ENCODE data around the gene C6orf89. TPM values are rescaled to one million over a fixed set of nuclear protein-coding genes. Genes with fewer than 3 reads are reported as not detected.

The C6orf89 gene
- total RNA-seq, 1 donor from 2014 or later = 57.9 TPM

GRCh38 chr6:36976007-36976264 is 90.2 kb downstream of the C6orf89 start:
- intact Hi-C loops (cut with DNase I) = no loop called here
- DNase-seq = no peak
- TF ChIP-seq, protein P1, sequence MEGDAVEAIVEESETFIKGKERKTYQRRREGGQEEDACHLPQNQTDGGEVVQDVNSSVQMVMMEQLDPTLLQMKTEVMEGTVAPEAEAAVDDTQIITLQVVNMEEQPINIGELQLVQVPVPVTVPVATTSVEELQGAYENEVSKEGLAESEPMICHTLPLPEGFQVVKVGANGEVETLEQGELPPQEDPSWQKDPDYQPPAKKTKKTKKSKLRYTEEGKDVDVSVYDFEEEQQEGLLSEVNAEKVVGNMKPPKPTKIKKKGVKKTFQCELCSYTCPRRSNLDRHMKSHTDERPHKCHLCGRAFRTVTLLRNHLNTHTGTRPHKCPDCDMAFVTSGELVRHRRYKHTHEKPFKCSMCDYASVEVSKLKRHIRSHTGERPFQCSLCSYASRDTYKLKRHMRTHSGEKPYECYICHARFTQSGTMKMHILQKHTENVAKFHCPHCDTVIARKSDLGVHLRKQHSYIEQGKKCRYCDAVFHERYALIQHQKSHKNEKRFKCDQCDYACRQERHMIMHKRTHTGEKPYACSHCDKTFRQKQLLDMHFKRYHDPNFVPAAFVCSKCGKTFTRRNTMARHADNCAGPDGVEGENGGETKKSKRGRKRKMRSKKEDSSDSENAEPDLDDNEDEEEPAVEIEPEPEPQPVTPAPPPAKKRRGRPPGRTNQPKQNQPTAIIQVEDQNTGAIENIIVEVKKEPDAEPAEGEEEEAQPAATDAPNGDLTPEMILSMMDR (IDR thresholded peaks at IDR 0.05) = no peak
- peak; percentile 69 for ATAC-seq
- Histone ChIP-seq H3K4me3 (no peak overlapping the region), H3K36me3 (peaks cover 78% of the 10 kb centered on the region), H3K27me3 (no peaks in the 10 kb centered on the region), H3K27ac (no peak overlapping the region), H3K4me1 (peaks cover 16% of the 10 kb centered on the region), H3K9me3 (no peaks in the 10 kb centered on the region)

DNA sequence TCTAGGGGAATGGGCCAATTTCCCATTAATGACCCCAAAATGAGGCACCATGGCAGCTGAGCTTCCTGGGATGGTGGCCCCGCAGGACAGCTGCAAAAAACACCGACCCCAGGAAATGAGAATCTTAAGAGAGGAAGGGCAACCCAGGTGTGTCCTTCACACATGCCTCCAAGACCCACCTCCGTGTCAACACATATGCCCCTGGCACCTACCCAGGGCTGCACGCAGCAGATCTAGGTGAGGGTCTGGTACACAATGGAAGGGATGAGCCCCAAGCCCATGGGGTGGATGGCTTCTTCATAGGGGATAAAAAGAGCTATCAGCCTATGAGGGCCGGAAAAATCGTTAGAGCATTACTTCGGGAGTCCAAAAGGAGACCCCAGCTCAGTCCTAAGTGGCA is 90.8 kb downstream of the C6orf89 start:
- Histone ChIP-seq H3K9me3 (no peaks in the 10 kb centered on the region), H3K27me3 (no peaks in the 10 kb centered on the region), H3K4me1 (peaks cover 22% of the 10 kb centered on the region), H3K36me3 (peaks cover 73% of the 10 kb centered on the region), H3K27ac (no peak overlapping the region), H3K4me3 (no peak overlapping the region)
- ATAC-seq = no peak
- intact Hi-C loops (cut with DNase I) = no loop called here
- DNase-seq = no peak
- TF ChIP-seq, protein P1 (IDR thresholded peaks at IDR 0.05) = no peak

DNA sequence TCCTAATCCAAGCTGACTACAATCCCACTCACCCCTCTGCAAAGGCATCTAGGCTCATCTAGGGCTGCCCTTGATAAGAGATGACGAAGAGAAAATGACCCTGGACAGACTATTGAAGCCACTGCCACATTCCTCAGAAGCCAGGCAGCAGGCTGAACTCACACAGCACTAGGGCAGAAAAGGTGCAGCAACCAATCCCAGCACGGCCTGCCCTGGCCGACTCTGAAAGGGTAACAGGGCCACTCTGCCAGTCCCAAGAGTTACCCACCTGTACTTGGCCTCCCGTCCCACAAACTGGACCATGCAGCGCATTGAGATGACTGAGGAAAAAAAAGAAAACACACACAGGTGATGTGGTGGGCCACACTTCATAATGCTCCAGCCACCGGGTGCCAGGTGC is 91.2 kb downstream of the C6orf89 start:
- H3K4me1 ChIP-seq = peaks cover 24% of the 10 kb centered on the region
- intact Hi-C loops (cut with DNase I) = no loop called here
- H3K4me3 ChIP-seq = no peak overlapping the region
- DNase-seq = no peak
- TF ChIP-seq, protein P1 (IDR thresholded peaks at IDR 0.05) = no peak
- no peaks in the 10 kb centered on the region for H3K9me3 ChIP-seq
- no peak for ATAC-seq
- H3K36me3 ChIP-seq = peaks cover 68% of the 10 kb centered on the region
- no peak overlapping the region for H3K27ac ChIP-seq
- H3K27me3 ChIP-seq = no peaks in the 10 kb centered on the region

GRCh38 chr6:36977470-36977941 is 91.8 kb downstream of the C6orf89 start:
- Histone ChIP-seq H3K4me3 (no peak overlapping the region), H3K27me3 (no peaks in the 10 kb centered on the region), H3K9me3 (no peaks in the 10 kb centered on the region), H3K27ac (no peak overlapping the region), H3K36me3 (peaks cover 63% of the 10 kb centered on the region), H3K4me1 (peaks cover 24% of the 10 kb centered on the region)
- ATAC-seq (peak; percentile 13), DNase-seq (peak; percentile 62)
- TF ChIP-seq, protein P1 (IDR thresholded peaks at IDR 0.05) = peak; percentile 34
- intact Hi-C loops (cut with DNase I) = no loop called here

Other genes with a start within 250 kb of the C6orf89 start
- gene CDKN1A, start 207.2 kb upstream of the C6orf89 start, total RNA-seq = 151 TPM
- 0.96 TPM for gene RAB44, start 188.1 kb upstream of the C6orf89 start, total RNA-seq
- gene CPNE5, start 46.5 kb upstream of the C6orf89 start, total RNA-seq = 2.3 TPM
- gene PPIL1, start 11.1 kb upstream of the C6orf89 start, total RNA-seq = 15.7 TPM
- gene PI16, start 68.8 kb downstream of the C6orf89 start, total RNA-seq = 3.4 TPM
- 194 TPM for gene MTCH1, start 100.2 kb downstream of the C6orf89 start, total RNA-seq
- gene FGD2, start 119.7 kb downstream of the C6orf89 start, total RNA-seq = 56.9 TPM

Data from upper lobe of right lung (tissue), 1 donor.